ENCODE results near the gene CHRM4.

DNA sequence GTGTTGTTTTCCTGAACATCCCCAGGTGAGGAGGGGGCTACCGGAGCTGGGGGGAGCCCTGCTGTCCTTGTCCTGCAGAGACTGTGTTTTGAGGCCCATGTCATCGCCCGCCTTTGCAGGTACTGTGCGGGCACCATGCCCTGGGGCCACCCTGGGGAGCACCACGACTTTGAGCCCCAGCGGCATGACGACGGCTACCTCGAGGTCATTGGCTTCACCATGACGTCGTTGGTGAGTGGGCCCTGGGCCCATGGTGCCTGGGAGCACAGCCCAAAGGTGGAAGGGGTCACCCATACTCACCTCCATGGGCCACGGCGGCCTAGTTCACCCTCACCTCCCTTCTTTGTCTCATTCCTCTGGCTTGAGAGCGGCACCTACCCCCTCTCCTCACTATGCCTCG lies 16.8 kb downstream of the CHRM4 start:
- TF ChIP-seq RCOR1 (IDR thresholded peaks at IDR 0.05; ENCODE audit: low read depth, low read length): no peak
- TF ChIP-seq, protein P1, sequence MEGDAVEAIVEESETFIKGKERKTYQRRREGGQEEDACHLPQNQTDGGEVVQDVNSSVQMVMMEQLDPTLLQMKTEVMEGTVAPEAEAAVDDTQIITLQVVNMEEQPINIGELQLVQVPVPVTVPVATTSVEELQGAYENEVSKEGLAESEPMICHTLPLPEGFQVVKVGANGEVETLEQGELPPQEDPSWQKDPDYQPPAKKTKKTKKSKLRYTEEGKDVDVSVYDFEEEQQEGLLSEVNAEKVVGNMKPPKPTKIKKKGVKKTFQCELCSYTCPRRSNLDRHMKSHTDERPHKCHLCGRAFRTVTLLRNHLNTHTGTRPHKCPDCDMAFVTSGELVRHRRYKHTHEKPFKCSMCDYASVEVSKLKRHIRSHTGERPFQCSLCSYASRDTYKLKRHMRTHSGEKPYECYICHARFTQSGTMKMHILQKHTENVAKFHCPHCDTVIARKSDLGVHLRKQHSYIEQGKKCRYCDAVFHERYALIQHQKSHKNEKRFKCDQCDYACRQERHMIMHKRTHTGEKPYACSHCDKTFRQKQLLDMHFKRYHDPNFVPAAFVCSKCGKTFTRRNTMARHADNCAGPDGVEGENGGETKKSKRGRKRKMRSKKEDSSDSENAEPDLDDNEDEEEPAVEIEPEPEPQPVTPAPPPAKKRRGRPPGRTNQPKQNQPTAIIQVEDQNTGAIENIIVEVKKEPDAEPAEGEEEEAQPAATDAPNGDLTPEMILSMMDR (IDR thresholded peaks at IDR 0.05): no peak
- TF ChIP-seq POLR2A (IDR thresholded peaks at IDR 0.05; ENCODE audit: low read length): no peak
- TF ChIP-seq HDAC2 (IDR thresholded peaks at IDR 0.05): no peak
- TF ChIP-seq JUN (IDR thresholded peaks at IDR 0.05): no peak
- TF ChIP-seq JUNB (IDR thresholded peaks at IDR 0.05): no peak
- TF ChIP-seq EP300 (IDR thresholded peaks at IDR 0.05): no peak
- no peak for TF ChIP-seq RARB (CRISPR knock-in tag; IDR thresholded peaks at IDR 0.05)
- no peak for TF ChIP-seq MYC (IDR thresholded peaks at IDR 0.05; ENCODE audit: borderline replicate concordance, low read length)
- TF ChIP-seq PHF8 (IDR thresholded peaks at IDR 0.05; ENCODE audit: borderline replicate concordance, low read depth): no peak
- TF ChIP-seq HOXB5 (CRISPR knock-in tag; IDR thresholded peaks at IDR 0.05): no peak
